ENCODE results near the gene ZP4.

- no peak for TF ChIP-seq POLR2A (IDR thresholded peaks at IDR 0.05)
- TF ChIP-seq, protein P1, sequence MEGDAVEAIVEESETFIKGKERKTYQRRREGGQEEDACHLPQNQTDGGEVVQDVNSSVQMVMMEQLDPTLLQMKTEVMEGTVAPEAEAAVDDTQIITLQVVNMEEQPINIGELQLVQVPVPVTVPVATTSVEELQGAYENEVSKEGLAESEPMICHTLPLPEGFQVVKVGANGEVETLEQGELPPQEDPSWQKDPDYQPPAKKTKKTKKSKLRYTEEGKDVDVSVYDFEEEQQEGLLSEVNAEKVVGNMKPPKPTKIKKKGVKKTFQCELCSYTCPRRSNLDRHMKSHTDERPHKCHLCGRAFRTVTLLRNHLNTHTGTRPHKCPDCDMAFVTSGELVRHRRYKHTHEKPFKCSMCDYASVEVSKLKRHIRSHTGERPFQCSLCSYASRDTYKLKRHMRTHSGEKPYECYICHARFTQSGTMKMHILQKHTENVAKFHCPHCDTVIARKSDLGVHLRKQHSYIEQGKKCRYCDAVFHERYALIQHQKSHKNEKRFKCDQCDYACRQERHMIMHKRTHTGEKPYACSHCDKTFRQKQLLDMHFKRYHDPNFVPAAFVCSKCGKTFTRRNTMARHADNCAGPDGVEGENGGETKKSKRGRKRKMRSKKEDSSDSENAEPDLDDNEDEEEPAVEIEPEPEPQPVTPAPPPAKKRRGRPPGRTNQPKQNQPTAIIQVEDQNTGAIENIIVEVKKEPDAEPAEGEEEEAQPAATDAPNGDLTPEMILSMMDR (IDR thresholded peaks at IDR 0.05), result no peak
These were observed 57.9 kb downstream of the ZP4 start for GRCh38 chr1:237832858-237833257.
